ENCODE results near the gene TCF3.

- TF ChIP-seq CTCF (IDR thresholded peaks at IDR 0.05; ENCODE audit: low read depth, low read length, missing input control) (no peak), EGR1 (IDR thresholded peaks at IDR 0.05; ENCODE audit: low read depth in 2 of 2) (no peak), REST (IDR thresholded peaks at IDR 0.05) (no peak), MAX (IDR thresholded peaks at IDR 0.05) (no peak), GABPA (IDR thresholded peaks at IDR 0.05 in 1 of 2, conservative IDR thresholded peaks at IDR 0.05 in 1 of 2) (no peak), ZBTB33 (IDR thresholded peaks at IDR 0.05) (no peak), FOXA1 (IDR thresholded peaks at IDR 0.05) (no peak), RXRA (IDR thresholded peaks at IDR 0.05) (no peak), RAD21 (IDR thresholded peaks at IDR 0.05) (no peak), SP1 (IDR thresholded peaks at IDR 0.05) (no peak), YY1 (IDR thresholded peaks at IDR 0.05) (no peak), JUND (IDR thresholded peaks at IDR 0.05) (no peak)
Measured at GRCh38 chr19:1608359-1609102, 43.9 kb downstream of the TCF3 start.
